DMS153 treated with DMSO at 0.1 percent for 48 hours (cell line): ENCODE data around the gene LRRFIP1.

ENCODE experiments used
- DNase-seq: peaks from one replicate; lab custom pipeline; 2025; ENCODE audit not compliant: unreplicated experiment; lab: John Stamatoyannopoulos, UW

The LRRFIP1 gene

DNA sequence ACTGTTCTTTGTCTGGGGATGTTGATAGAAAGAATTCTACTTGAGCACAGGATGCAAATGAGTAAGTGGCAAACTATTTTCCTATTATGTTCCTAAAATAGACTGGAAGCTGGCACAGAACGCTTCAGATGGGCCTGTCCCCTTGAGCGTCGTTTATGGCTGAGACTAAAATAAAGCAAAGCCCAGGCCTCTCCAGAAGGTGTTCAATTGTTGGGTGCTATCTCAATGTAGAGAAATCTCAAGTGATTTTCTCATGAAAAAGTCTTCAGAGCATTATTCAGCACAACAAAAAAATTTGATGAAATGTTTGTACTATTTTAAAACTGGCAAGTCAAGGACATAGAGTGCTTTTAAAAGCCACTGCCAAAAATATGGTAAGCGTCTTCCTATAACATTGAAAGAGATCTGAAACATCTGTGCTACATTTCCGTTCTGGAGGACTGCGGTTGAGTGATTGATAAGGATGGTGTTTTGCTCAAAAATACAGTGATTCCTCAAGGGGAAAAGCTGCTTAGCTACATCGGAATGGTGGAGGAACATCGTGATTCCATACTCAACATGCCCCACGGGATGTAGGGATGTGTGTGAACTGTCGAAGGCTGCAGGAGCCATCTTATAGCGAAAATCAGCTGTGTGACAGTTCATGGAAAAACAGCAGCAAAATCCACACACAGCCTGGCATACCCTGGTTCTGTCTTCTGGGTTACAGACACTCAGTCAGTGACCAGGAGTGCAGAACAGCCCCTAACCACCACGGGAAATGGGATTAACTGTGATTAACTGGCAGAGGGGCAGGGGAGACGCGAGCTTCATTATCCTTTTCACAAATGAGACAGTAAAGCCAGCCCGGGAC is 10.4 kb upstream of the LRRFIP1 start:
- no peak for DNase-seq

DNA sequence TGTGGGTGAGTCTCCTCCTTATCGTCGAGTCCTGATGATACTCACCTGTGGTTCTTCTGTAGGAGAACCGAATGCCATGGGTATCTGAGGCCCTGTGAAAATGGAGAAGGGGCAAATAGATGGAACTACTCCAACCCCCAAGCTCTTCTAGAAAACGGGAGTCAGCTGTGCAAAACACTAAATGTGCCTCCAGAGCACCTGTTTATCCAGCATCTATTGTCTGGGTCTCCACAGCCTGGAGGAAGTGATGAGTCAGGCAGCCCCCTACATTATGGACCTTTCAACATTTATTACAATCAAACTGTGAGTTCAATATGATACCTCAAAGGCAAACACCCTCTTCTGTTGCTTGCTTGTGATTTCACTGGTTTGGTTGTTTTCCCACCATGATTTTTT is 9.8 kb upstream of the LRRFIP1 start:
- no peak for DNase-seq

DNA sequence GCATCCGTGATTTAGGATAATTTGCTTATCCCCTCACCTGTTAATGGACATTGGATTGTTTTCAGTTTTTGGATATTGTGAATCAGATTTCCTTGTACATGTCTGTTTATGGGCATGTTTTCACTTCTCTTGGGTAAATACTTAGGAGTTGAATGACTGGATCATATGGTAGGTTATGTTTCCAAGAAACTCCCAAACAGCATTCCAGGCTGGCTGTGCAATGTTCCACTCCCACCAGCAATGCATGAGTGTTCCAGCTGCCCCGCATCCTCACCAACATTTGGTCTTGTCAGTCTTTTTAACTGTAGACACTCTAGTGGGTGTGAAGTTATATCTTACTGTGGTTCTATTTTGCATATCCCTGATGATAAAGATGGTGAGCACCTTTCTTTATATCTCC is 8.9 kb upstream of the LRRFIP1 start:
- DNase-seq: no peak

DNA sequence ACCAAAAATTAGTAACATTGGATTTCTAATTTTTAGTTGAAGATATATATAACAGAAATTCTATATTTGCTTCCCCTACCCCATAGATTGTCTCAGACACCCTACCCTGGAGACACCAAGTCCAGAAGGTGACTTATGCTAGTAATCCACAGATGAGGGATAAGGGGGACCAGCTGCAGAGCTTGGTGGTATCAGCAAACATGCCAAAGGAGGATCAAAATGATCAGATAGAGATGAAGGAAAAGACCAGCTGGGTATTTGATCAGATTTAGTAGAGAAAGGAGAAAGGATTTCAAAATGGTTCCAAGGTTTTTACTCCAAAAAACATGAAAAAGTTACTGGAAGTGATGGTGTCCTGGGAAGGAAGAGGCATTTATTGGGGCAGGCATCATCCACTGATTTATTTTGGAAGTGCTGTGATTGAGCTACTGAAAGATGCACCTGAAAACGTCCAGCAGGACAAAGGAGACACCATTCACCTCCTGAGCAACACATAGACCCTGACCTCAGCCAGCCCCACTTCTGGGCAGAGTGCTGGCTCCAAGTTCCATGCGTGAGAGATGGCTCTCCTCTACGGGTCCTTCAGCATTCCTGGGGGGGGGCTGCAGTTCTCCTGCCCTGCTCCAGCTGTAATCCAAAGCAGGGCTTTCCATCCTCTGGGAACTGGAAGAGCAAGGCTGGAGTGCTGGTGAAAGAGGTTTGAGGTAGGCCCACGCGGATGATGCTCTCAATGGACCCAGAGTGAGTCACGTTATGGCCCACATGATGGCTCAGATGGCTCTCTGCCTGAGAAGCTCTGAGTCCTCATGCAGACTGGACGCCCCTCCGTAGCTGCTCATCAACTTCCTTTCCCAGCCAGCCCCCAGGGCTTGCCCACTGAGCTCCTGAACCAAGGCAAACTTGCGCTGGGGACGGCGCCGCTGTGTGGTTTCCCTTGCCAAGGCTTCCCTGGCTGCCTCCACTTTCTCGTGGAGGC is 3.7 kb upstream of the LRRFIP1 start:
- no peak for DNase-seq

DNA sequence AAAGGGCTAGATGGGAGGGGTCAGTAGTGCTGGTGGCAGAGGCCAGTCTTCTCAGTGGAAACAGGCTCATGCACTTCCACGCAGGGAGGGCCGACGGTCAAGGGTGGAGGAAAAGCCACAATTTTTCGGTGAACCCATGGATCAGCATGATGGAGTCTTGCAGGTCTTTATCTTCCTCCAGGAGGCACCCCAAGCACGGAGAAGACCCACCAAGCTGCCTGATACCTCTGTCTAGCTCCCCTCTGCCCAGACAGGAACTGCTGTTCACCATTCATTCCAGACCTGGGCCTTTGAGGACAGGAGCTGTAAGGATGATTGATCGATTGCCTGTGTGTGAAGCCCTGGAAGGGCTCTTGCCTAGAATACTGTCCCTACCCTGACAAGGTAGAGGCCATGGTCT is 2.8 kb upstream of the LRRFIP1 start:
- DNase-seq: no peak

DNA sequence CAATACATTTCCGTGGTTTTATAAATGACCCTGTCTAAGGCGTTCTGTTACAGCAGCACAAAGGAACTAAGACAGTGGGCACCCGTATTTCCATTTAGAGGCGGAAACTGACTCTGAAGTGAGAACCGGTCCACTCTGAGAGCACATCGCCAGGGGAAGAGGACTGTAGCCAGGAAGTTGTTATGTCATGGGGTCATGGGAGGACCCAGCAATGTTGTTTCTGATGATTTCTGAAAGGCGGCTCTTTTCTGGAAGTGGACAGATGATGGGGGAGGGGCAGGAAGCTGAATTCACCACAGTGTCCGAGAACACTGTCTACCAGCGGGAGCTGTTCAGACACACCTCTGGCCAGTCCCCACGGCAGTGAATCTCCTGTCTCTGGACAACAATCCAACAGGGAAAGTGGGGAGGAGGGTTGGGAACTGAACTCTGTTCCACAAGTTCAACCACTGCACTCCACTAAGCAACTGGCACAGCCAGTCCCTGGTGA is 2.1 kb upstream of the LRRFIP1 start:
- DNase-seq: no peak

DNA sequence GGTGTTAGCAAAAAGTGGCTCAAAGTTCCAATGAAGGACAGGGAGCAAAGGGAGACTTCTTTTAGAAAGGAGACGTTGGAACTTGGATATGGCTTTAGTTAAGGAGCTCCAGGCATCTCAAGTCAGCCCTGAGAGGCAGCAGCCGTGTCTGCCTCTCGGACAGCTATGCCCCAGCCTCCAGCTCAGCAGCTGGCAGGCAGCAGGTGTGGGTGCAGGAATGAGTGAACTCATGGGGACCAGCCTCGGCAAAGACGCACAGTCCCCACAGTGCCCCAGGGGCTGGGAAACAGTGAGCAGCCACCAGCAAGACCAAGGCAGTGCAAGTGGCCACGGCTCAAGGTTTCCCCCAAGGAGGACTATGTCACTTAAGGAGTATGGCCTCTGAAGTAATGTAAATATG is 1.6 kb upstream of the LRRFIP1 start:
- DNase-seq: no peak

DNA sequence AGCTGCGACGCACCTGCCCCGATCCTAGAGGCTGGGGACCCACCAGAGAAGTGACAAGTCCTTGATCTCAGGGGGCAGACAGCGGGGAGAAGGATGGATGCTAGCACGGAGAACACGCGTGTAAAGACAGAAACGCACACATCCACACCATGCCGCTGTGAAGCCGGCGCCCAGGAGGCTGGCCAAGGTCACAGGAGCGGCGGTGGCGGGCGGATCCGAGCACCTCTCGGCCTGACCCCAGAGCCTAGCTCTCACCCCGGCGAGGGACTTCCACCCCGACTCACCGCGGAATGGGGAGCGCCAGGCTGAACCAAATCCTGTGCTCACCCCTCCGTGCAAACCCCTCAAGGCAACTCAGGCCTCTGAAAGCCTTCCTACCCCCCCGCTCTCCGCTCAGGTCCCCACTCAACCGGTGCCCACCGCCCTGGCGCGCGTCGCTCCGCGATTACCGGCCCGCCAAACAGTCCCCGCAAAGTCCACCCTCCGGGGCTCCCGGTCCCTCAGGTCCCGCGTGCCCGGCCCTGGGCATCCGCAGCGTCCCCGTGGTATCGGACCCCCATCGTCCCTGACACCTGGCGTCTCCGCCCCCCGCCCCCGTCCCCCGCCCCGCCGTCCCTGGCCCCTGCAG is 460 bp upstream of the LRRFIP1 start:
- no peak for DNase-seq

DNA sequence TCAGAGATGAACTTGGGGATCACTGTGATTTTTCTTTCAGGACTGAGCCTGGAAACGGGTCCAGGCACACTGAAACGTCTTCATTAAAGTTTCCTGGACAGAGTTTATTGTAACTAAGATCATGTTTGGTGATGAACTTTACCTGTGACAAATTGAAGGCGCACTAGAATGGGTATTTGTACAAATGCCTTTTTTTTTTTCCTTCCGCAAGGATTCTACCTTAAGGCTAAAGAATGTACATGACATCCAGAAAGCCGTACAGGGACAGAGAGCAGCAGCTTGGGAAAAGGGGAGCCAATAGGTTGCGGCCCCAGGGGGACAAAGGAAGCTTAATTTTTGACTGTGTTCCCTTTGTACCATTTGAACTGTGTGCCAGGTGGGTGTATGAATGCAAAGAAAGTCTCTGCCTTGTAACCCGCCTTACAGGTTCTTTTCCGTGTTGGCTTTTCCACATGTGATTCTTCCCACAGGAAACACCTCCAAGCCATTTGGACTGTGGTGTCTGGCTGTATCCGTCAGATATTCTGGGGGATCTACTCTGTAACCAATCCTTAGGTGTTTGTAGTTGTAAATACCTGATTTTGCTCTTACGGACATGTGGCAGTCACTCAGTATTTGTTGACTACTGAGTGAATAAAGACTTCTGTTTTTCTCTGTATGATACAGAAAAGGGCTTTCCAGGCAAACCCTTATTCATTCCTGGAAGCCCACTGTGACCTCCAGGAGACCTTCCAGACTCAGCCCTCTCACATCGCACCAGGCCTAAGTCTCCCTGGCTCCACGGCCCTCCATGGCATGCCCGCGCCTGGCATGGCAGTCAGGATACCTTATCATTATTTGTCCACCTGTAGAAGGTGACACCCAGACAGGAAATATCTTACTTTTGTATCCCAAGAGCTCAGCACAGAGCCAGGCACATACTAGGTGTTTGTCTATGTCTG is 1.1 kb downstream of the LRRFIP1 start:
- DNase-seq: no peak

DNA sequence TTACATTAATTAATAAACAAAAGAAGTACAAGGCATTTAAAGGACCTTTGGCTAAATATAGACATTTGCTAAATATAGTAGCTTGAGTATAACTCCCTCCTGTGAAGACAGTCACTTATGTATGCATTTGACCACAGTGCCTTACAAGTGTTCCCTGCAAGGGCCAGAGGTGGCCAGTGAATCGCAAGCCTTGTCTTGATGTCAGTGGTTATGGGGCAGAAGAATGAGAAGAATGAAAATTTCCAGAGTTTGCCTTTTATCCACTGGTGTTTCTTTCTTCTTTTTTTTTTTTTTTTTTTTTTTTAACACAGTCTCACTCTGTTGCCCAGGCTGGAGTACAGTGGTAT is 1.8 kb downstream of the LRRFIP1 start:
- DNase-seq: no peak

DNA sequence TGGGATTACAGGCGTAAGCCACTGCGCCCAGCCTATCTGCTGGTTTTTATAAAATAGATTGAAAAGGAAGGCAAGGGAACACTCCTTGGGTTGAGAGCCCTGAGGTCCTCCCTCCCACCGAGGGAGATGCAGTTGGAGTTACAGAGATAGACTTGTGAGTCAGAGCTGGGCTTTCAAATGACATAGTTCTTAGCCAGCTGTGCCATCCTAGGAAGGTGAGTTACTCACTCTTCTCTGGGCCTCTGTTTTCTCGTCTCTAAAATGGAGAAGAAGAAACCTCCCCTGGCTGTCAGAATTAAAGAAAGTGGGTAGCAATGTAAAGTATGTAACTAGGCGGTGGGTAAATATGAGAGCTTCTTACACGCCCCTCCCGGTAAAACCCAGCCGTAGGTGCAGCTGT is 2.4 kb downstream of the LRRFIP1 start:
- DNase-seq: no peak

DNA sequence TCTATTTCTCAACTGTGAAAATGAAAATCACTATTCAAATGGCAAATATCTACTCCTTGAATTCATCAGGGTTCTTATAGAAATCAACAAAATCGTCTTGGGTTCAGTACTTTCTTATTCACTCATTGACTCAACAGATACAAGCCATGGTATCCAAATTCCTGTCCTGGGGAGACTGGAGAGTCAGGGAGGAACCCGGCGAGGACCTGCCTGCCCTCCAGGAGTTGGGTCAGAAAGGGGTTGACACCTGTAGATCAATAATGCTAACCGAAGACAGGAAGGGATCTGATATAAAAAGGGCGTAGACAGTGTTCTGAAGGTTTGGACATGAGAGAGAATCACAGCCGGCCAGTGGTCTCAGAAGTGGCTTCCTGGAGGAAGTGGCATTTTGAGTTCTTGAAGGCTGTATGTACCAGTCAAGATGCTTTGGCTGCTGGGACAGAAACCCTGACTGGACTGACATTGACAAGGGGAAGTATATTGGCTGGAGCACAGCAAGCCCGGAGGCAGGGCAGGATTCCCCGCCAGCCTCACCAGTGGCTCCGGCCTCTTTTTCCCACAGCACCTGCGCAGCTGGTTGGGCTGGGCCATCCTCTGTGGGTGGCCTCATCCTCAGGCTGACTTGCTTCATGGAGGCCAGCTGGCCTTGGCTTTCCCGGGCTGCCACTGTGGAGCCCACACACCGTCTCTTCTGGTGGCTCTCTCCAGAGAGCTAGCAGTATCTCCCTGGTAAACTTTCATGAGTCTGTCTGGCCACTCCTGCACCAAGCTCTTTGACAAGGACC is 3.0 kb downstream of the LRRFIP1 start:
- DNase-seq: no peak

DNA sequence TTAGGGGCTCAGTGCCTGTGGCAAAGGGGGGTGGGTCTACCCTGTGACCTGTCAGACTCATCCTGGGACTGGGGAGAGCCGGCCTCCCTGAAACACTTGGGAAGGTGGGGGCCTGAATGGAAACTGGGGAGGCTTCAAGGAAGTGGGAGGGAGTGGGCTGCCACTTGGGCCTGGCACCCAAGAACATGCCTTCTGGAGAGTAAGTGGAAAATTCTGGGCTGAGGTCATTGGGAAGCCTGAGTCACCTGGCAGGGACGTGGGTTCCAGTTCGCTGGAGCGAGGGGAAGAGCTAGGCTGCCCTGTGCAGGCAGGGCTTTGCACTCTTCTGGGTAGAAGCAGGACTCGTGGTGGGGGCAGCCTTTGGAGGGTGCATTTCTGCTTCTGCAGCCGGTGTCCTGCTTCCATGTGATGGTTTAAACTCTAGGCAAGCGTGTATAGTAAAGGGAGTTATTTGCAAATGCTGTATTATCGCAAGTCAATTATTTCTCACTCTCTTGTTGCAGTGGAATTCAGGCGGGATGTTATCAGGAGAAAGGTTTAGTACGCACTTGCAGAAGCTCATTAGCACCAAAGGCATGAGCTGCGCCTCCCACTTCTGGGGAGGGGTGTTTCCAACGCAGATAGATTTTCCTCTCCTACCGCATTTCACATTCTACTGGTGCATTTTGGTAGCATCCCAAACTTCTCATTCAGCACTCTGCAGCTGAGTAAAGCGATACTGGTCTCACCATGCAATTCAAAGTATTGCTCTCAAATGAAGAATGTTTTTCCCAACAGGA is 3.8 kb downstream of the LRRFIP1 start:
- DNase-seq: no peak

DNA sequence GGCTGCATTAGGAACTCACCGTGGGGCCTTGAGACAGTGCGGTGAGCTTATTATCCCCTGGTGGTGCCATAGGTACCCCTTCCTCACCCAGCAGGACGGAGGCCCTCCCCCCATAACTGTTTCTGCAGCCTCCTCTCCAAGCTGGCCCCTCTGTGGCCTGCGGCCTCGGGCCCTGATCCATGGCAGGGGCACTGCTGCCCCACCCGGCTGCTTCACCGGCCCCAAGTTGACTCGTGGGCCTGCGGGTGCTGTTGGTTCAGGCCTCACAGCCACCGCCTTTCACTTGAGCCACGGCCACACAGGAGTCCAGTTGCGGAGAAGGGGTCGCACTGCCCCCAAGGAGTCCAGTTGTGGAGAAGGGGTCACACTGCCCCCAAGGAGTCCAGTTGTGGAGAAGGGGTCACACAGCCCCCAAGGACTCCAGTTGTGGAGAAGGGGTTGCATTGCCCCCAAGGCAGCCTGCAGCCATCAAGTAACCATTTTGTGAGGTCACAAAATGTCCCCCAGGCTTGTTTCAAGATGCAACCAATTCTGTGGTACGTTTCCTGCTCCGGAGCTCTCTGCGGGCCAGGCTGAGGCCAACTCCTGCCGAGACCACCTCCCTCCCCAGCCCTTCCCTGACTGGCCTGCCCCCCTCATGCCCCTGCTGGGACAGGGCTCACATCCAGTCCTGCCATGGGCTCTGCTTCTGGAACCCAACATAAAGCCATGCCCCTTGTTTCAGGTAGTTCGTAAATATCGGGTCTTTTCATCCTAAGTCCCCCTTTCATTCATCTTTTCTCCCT is 4.6 kb downstream of the LRRFIP1 start:
- no peak for DNase-seq

DNA sequence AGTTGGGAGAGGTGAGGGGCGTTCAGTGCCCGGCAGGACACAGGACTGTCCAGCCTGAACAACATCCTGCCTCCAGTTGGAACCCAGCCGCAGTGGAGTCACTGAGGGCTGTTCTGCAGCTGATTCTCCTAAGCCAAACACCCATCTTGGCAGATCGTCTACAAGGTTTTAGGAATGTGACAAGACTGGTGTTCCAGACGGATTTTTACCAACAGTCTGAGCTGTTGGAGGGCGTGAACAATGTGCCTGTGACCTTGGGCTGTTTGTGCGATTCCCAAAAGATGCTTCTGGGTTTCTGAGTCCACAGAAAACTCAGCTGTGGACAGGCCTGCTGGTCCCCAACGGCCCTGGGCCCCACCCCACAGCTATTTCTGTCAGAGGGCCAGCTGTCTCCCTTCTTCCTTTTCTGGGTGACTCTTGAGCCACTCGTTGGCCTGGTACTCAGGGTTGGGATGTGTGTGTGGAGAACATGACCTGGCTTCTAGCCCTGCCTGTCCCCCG is 5.7 kb downstream of the LRRFIP1 start:
- DNase-seq: no peak

DNA sequence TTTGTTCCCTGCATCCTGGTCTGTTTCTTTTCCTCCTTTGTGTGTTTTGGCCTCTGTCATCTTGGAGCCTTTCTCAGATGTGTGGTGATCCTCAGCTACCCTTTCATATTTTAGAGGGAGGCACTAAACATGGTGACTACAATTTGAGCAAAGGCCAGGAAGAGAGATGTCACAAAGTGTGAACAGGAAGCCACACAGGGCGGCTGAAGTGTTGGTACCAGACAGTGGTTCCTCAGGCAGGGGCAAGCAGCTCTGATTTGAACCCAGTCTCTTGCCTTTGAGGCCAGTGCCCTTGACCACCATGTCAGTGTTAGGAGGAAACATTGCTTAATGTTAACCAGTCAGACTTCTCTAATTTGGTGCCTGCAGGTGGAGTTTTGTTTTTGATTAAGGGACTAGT is 9.2 kb downstream of the LRRFIP1 start:
- DNase-seq: no peak

DNA sequence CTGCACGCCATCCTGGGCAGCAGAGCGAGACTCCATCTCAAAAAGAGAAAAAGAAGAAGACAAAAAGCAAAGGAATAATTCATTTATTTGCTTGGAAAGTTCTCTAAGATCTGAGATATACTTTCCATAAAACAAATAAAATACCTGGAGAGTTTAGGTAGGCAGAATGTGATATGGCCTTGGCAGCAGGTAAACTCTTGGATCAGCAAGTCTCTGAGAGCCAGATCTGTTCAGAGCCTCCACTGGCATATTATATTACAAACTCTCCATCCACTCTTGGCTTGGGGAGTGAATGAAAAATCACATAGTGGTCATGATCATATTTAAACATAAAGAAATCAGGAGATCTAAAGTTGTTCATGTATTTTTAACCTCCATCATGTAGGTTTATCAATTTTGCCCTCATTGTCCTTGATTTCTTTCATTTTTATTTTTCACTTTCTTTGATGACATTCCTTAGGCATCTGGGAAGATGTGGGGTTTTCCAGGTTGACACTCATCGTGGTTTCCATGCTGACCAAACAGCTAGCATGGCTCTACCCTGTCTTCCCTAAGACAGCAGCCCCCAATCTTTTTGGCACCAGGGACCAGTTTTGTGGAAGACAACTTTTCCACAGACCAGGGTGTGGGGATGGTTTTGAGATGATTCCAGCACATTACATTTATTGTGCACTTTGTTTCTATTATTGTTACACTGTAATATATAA is 10.2 kb downstream of the LRRFIP1 start:
- DNase-seq: no peak
